ENCODE results near the gene TMEM271.

DNA sequence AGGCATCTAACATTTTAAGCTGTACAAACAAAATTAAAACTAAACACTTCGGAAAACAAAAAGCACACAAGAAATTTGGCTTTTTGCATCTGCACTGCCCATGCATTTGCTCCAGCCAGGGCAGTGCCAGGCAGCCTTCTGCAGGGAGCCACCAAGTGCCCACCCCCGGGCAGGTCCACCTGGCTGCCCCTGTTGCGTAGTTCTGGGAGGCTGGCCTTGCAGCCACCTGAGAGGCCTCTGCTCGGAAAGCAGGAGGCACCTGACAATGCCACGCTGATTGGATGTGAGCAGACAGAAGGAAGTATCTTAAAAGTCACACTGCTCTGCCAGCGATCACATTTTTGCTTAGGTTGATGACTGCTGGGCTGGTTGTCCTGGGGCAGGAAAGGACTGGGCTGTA, 3.5 kb downstream of the TMEM271 start:
- TF ChIP-seq CTCF (IDR thresholded peaks at IDR 0.05; ENCODE audit: poor library complexity) (no peak), EZH2phosphoT487 (IDR thresholded peaks at IDR 0.05; ENCODE audit: low read depth, severe bottlenecking, unreplicated experiment) (no peak)
